Measurements from ENCODE around the gene EYS.

GRCh38 chr6:65623566-65623965, 83.5 kb downstream of the EYS start:
- TF ChIP-seq EZH2 (IDR thresholded peaks at IDR 0.05; ENCODE audit: insufficient read depth, poor library complexity, severe bottlenecking): no peak
- no peak for TF ChIP-seq EZH2phosphoT487 (IDR thresholded peaks at IDR 0.05; ENCODE audit: insufficient read depth, low read depth)

All from GM23248 (cell line).